Measurements from ENCODE around the gene FRY.

The FRY gene

GRCh38 chr13:32017474-32017873 is 14.1 kb upstream of the FRY start:
- DNase-seq = no peak

- DNase-seq = no peak
These were observed 11.9 kb upstream of the FRY start for GRCh38 chr13:32019612-32020233.

- DNase-seq = no peak
These were observed 9.8 kb upstream of the FRY start for GRCh38 chr13:32021785-32022184.

- DNase-seq = no peak
These were observed 9.3 kb upstream of the FRY start for GRCh38 chr13:32022311-32022710.

GRCh38 chr13:32023096-32023495 is 8.5 kb upstream of the FRY start:
- DNase-seq = no peak

GRCh38 chr13:32023698-32024097 is 7.9 kb upstream of the FRY start:
- no peak for DNase-seq

- no peak for DNase-seq
These were observed 6.8 kb upstream of the FRY start for GRCh38 chr13:32024750-32025149.

GRCh38 chr13:32025730-32026129 is 5.8 kb upstream of the FRY start:
- DNase-seq = no peak

GRCh38 chr13:32026623-32027022 is 5.0 kb upstream of the FRY start:
- DNase-seq = no peak

GRCh38 chr13:32028711-32029110 is 2.9 kb upstream of the FRY start:
- no peak for DNase-seq

GRCh38 chr13:32029684-32030083 is 1.9 kb upstream of the FRY start:
- DNase-seq = no peak

GRCh38 chr13:32031815-32032370 is 319 bp downstream of the FRY start:
- no peak for DNase-seq

- no peak for DNase-seq
These were observed 1.2 kb downstream of the FRY start for GRCh38 chr13:32032759-32033158.

GRCh38 chr13:32033744-32034143 is 2.2 kb downstream of the FRY start:
- DNase-seq = no peak

GRCh38 chr13:32035716-32036115 is 4.1 kb downstream of the FRY start:
- no peak for DNase-seq

- DNase-seq = no peak
These were observed 4.6 kb downstream of the FRY start for GRCh38 chr13:32036126-32036695.

GRCh38 chr13:32036757-32037156 is 5.2 kb downstream of the FRY start:
- no peak for DNase-seq

- DNase-seq = no peak
These were observed 5.9 kb downstream of the FRY start for GRCh38 chr13:32037471-32037870.

GRCh38 chr13:32038343-32038742 is 6.8 kb downstream of the FRY start:
- DNase-seq = no peak

- DNase-seq = no peak
These were observed 7.5 kb downstream of the FRY start for GRCh38 chr13:32039056-32039455.

GRCh38 chr13:32039528-32039927 is 8.0 kb downstream of the FRY start:
- DNase-seq = no peak

GRCh38 chr13:32040052-32040642 is 8.6 kb downstream of the FRY start:
- no peak for DNase-seq

- no peak for DNase-seq
These were observed 9.1 kb downstream of the FRY start for GRCh38 chr13:32040689-32041088.

GRCh38 chr13:32041429-32041828 is 9.9 kb downstream of the FRY start:
- DNase-seq = no peak

- no peak for DNase-seq
These were observed 11.0 kb downstream of the FRY start for GRCh38 chr13:32042551-32042950.
